H9 (cell line): ENCODE measurements around the gene UNK. TPM values are rescaled to one million over a fixed set of nuclear protein-coding genes. Genes with fewer than 3 reads are reported as not detected.
A peak's percentile ranks its signal among the peaks of the same experiment; 100 is the strongest.

Source experiments
- DNase-seq: peaks from one replicate; pipeline ENCODE4 v3.0.0-alpha.2; 2017
- H2AFZ ChIP-seq: one replicate; pipeline ENCODE4 v1.6.1; 2013; ENCODE audit warnings: mild to moderate bottlenecking, low read length, control low read depth, moderate library complexity
- H2AK5ac ChIP-seq: 2 replicates; pipeline ENCODE4 v1.6.1; 2013; ENCODE audit warnings: low read length, control low read depth, mixed read lengths; ENCODE audit not compliant: insufficient read length
- H2BK120ac ChIP-seq: one replicate; pipeline ENCODE4 v1.6.1; 2013; ENCODE audit warnings: low read depth, mild to moderate bottlenecking, low read length, control low read depth, inconsistent platforms; ENCODE audit not compliant: poor library complexity, severe bottlenecking
- H2BK12ac ChIP-seq: 2 replicates; pipeline ENCODE4 v1.6.1; 2013; ENCODE audit warnings: low read length, control low read depth, mixed read lengths, low read depth; ENCODE audit not compliant: insufficient read length
- H2BK15ac ChIP-seq: 2 replicates; pipeline ENCODE4 v1.6.1; 2013; ENCODE audit warnings: low read depth, low read length, control low read depth
- H2BK20ac ChIP-seq: one replicate; pipeline ENCODE4 v1.6.1; 2013; ENCODE audit warnings: low read depth, mild to moderate bottlenecking, low read length, control low read depth, inconsistent platforms; ENCODE audit not compliant: poor library complexity, severe bottlenecking
- H2BK5ac ChIP-seq: 2 replicates; pipeline ENCODE4 v1.6.1; 2013; ENCODE audit warnings: low read length, control low read depth, mixed read lengths; ENCODE audit not compliant: insufficient read length
- H3K14ac ChIP-seq: 2 replicates; pipeline ENCODE4 v1.6.1; 2013; ENCODE audit warnings: low read length, control low read depth; ENCODE audit not compliant: insufficient read depth
- H3K18ac ChIP-seq: 2 replicates; pipeline ENCODE4 v1.6.1; 2013; ENCODE audit warnings: low read depth, mild to moderate bottlenecking, mixed read lengths, low read length, control low read depth; ENCODE audit not compliant: insufficient read length
- H3K23ac ChIP-seq: 2 replicates; pipeline ENCODE4 v1.6.1; 2013; ENCODE audit warnings: low read length, control low read depth, mixed read lengths, low read depth; ENCODE audit not compliant: insufficient read length
- H3K23me2 ChIP-seq: 2 replicates; pipeline ENCODE4 v1.6.1; 2013; ENCODE audit warnings: low read depth, mild to moderate bottlenecking, mixed read lengths, low read length, control low read depth; ENCODE audit not compliant: insufficient read length, poor library complexity, severe bottlenecking
- H3K27ac ChIP-seq: 2 replicates; pipeline ENCODE4 v1.5.1; 2013; ENCODE audit warnings: low read length, control low read depth, mixed read lengths, low read depth; ENCODE audit not compliant: insufficient read length
- H3K27me3 ChIP-seq: 2 replicates; pipeline ENCODE4 v1.6.1; 2013; ENCODE audit warnings: low read length, control low read depth, inconsistent platforms; ENCODE audit not compliant: insufficient read depth
- H3K4ac ChIP-seq: 2 replicates; pipeline ENCODE4 v1.6.1; 2013; ENCODE audit warnings: low read depth, mild to moderate bottlenecking, control low read depth, inconsistent platforms, low read length, moderate library complexity
- H3K4me1 ChIP-seq: 2 replicates; pipeline ENCODE4 v1.6.1; 2013; ENCODE audit warnings: low read length, control low read depth, inconsistent platforms; ENCODE audit not compliant: insufficient read depth
- H3K4me2 ChIP-seq: 2 replicates; pipeline ENCODE4 v1.6.1; 2013; ENCODE audit warnings: low read length, control low read depth, mixed read lengths; ENCODE audit not compliant: insufficient read length, insufficient read depth
- H3K56ac ChIP-seq: 2 replicates; pipeline ENCODE4 v1.6.1; 2013; ENCODE audit warnings: low read depth, mild to moderate bottlenecking, mixed read lengths, low read length, control low read depth; ENCODE audit not compliant: insufficient read length
- H3K79me1 ChIP-seq: 2 replicates; pipeline ENCODE4 v1.6.1; 2013; ENCODE audit warnings: low read depth, mild to moderate bottlenecking, moderate library complexity, low read length, control low read depth, inconsistent platforms; ENCODE audit not compliant: insufficient read depth, poor library complexity, severe bottlenecking
- H3K79me2 ChIP-seq: 2 replicates; pipeline ENCODE4 v1.6.1; 2013; ENCODE audit warnings: low read length, control low read depth, inconsistent platforms; ENCODE audit not compliant: insufficient read depth
- H3K9ac ChIP-seq: 2 replicates; pipeline ENCODE4 v1.6.1; 2013; ENCODE audit warnings: low read length, control low read depth, mixed read lengths; ENCODE audit not compliant: insufficient read length; ENCODE audit errors: extremely low read depth
- H3K9me3 ChIP-seq: one replicate; pipeline ENCODE4 v1.6.1; 2013; ENCODE audit warnings: low read depth, low read length, inconsistent platforms; ENCODE audit not compliant: control insufficient read depth
- H3T11ph ChIP-seq: one replicate; pipeline ENCODE4 v1.6.1; 2013; ENCODE audit warnings: mild to moderate bottlenecking, low read length, control low read depth, inconsistent platforms
- H4K20me1 ChIP-seq: one replicate; pipeline ENCODE4 v1.6.1; 2013; ENCODE audit not compliant: control insufficient read depth, insufficient read length, insufficient read depth
- H4K5ac ChIP-seq: 2 replicates; pipeline ENCODE4 v1.6.1; 2013; ENCODE audit warnings: low read depth, mild to moderate bottlenecking, mixed read lengths, low read length, control low read depth; ENCODE audit not compliant: insufficient read length
- H4K8ac ChIP-seq: replicated peaks from 2 replicates; pipeline ENCODE4 v1.6.1; 2013; ENCODE audit warnings: low read length, control low read depth, mixed read lengths, low read depth; ENCODE audit not compliant: insufficient read length
- H4K91ac ChIP-seq: 2 replicates; pipeline ENCODE4 v1.6.1; 2013; ENCODE audit warnings: low read depth, mild to moderate bottlenecking, moderate library complexity, mixed read lengths, low read length, control low read depth; ENCODE audit not compliant: insufficient read length
- H3K27ac Mint-ChIP-seq, 3 experiments: 2 replicates in 2 of 3; 3 replicates in 1 of 3; pipeline ENCODE4 v1.8.0; 2020 to 2021; ENCODE audit warnings: mixed read lengths in 3 of 3, mild to moderate bottlenecking in 1 of 3, moderate library complexity in 1 of 3
- H3K27me3 Mint-ChIP-seq: 2 replicates; pipeline ENCODE4 v1.8.0; 2021; ENCODE audit warnings: low read depth, mild to moderate bottlenecking, moderate library complexity, mixed read lengths
- H3K36me3 Mint-ChIP-seq, 3 experiments: 2 replicates in 2 of 3; 3 replicates in 1 of 3; pipeline ENCODE4 v1.8.0; 2020 to 2021; ENCODE audit warnings: low read depth in 3 of 3, mixed read lengths in 3 of 3; ENCODE audit not compliant: insufficient read depth in 1 of 3
- H3K4me1 Mint-ChIP-seq, 2 experiments: 2 replicates each; pipeline ENCODE4 v1.8.0; 2020; ENCODE audit warnings: mixed read lengths in 2 of 2
- H3K4me3 Mint-ChIP-seq, 2 experiments: 2 replicates in 1 of 2; 3 replicates in 1 of 2; pipeline ENCODE4 v1.8.0; 2020 to 2021; ENCODE audit warnings: mild to moderate bottlenecking in 2 of 2, mixed read lengths in 2 of 2, moderate library complexity in 1 of 2
- H3K9me3 Mint-ChIP-seq, 2 experiments: 2 replicates in 1 of 2; 3 replicates in 1 of 2; pipeline ENCODE4 v1.8.0; 2020; ENCODE audit warnings: mild to moderate bottlenecking in 2 of 2, mixed read lengths in 2 of 2, moderate library complexity in 1 of 2
- WGBS: extraction: QIAGEN DNeasy Blood & Tissue Kit; methylation state at CpG from one replicate; pipeline ENCODE4 v1.1.7; 2013; ENCODE audit warnings: missing lambda C conversion rate, low lambda C conversion rate, mixed read lengths; ENCODE audit not compliant: insufficient read length; ENCODE audit errors: extremely low coverage; 5-methylcytosine and 5-hydroxymethylcytosine counted together
- total RNA-seq: library from RNA; stranded (reverse); gene quantifications from 2 replicates; pipeline ENCODE4 v1.2.1, GENCODE V29; 2021
- TF ChIP-seq, protein P1 (sequence below): fragments of 200-600 bp; sonication (generic); conservative IDR thresholded peaks from 3 replicates; pipeline ENCODE4 v1.8.0; 2021; ENCODE audit warnings: antibody characterized with exemption, mild to moderate bottlenecking

UNK gene
- total RNA-seq, 1 experiment from 2014 or later, result 36.4 TPM

DNA sequence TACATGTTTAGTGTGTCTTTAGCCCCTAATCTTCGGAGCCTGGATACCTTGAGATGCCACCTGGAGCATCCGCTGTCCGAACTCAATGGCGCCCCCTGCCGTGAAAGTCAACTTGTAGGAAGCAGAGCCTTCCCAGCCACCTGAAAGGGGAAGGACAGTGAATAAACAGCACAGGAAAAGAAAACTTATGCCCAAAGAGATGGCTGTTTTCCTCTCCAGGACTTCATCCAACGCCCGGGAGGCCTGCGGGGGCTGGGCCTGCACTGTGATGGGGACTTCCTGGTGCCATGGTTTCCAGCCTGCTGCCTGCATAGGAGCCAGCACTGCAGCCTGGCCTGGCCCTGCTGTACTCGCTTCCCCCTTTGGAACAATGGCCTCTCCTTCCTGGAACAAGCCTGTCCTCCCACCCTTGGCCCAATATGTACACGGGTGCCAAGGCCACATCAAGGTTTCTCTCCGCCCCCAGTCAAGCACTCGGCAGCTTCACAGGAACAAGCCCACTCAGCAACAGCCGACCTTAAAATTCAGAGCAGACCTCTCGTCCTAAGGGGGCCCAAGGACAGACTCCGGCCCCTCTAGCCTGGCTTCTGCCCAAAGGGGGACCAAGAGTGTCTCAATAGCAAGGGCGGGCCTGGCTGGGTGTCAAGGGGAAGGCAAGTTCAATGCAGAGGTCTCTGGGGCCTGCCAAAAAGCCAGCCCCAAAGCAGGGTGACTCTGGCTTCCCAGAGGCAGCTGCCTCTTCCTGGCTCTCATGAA is 64.1 kb downstream of the UNK start:
- Histone ChIP-seq H3K14ac (no peak overlapping the region), H2BK20ac (no peak overlapping the region), H2AK5ac (no peak overlapping the region), H4K20me1 (peaks cover 2% of the 10 kb centered on the region), H3K9me3 (no peaks in the 10 kb centered on the region), H3K79me2 (no peaks in the 10 kb centered on the region), H2BK5ac (no peak overlapping the region), H4K91ac (no peak overlapping the region), H3K9ac (no peak overlapping the region), H2BK15ac (no peak overlapping the region), H3K79me1 (no peaks in the 10 kb centered on the region), H3T11ph (no peak overlapping the region), H3K4ac (no peak overlapping the region), H3K23me2 (no peaks in the 10 kb centered on the region), H3K23ac (no peak overlapping the region), H3K18ac (no peak overlapping the region), H3K56ac (no peak overlapping the region), H2AFZ (no peak overlapping the region), H4K5ac (no peak overlapping the region), H3K4me1 (no peaks in the 10 kb centered on the region), H2BK120ac (no peak overlapping the region), H3K27me3 (no peaks in the 10 kb centered on the region), H4K8ac (no peak overlapping the region), H3K4me2 (no peak overlapping the region), H3K27ac (no peak overlapping the region), H2BK12ac (no peak overlapping the region)
- H3K27me3 Mint-ChIP-seq, result no peaks in the 10 kb centered on the region
- peaks cover 24 to 58% (median 56%) of the 10 kb centered on the region in 3 experiments for H3K36me3 Mint-ChIP-seq
- WGBS, result no CpG with 5 or more reads among the region's 16 CpGs
- peak; percentile 90 for DNase-seq
- peak overlapping the region; percentile 71 to 93 (median 91); a peak in 5 of 7 replicates for H3K27ac Mint-ChIP-seq
- H3K9me3 Mint-ChIP-seq, result no peaks in the 10 kb centered on the region
- H3K4me1 Mint-ChIP-seq, result peaks cover 5 to 18% of the 10 kb centered on the region in 2 experiments; a peak in 3 of 4 replicates
- TF ChIP-seq, protein P1, sequence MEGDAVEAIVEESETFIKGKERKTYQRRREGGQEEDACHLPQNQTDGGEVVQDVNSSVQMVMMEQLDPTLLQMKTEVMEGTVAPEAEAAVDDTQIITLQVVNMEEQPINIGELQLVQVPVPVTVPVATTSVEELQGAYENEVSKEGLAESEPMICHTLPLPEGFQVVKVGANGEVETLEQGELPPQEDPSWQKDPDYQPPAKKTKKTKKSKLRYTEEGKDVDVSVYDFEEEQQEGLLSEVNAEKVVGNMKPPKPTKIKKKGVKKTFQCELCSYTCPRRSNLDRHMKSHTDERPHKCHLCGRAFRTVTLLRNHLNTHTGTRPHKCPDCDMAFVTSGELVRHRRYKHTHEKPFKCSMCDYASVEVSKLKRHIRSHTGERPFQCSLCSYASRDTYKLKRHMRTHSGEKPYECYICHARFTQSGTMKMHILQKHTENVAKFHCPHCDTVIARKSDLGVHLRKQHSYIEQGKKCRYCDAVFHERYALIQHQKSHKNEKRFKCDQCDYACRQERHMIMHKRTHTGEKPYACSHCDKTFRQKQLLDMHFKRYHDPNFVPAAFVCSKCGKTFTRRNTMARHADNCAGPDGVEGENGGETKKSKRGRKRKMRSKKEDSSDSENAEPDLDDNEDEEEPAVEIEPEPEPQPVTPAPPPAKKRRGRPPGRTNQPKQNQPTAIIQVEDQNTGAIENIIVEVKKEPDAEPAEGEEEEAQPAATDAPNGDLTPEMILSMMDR, result peak; percentile 81
- no peak overlapping the region; a peak in 1 of 5 replicates for H3K4me3 Mint-ChIP-seq
